Fibroblast of skin of left quadriceps (primary cell): ENCODE results near the gene HOXB6.

Source experiments
- DNase-seq, 2 experiments: peaks; one replicate each; pipeline ENCODE4 v3.0.0-alpha.2; 2013; ENCODE audit warnings: low read depth in 2 of 2

HOXB6 gene

GRCh38 chr17:48621410-48622392 is 16.9 kb upstream of the HOXB6 start:
- DNase-seq = no peak

- DNase-seq = no peak
These were observed 15.8 kb upstream of the HOXB6 start for GRCh38 chr17:48620461-48621139.

DNA sequence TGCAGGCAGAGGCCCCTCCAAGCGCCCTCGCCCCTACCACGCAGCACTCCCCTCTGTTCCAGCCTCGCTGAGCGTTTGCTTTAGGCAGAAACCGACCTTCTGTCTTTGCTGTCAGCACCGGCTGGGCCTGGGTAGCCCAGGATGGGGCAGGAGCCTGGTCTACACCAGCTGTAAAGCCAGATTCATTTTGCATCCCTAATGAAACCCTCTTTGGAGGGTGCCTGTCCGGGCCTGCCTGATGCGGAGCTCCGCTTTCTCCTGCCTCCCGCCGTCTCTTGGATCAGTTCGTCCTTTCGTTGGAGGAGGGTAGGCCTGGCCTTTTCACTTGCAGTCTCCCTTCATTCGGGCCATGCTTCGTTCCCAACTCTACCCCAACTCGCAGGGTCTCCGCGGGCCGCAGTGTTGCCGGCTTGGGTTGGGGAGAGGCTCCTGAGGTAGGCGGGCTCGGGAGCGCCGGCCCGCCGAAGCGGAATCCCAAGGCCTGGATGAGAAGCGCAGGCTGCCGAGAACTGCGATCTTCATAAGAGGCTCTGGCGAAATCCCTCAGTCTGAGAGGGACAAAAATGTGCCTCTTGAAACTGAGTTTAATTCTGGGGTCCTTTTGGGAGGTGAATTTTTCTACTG is 15.2 kb upstream of the HOXB6 start:
- no peak for DNase-seq

- peak in 1 of 2 experiments; percentile 61 for DNase-seq
These were observed 13.6 kb upstream of the HOXB6 start for GRCh38 chr17:48618256-48618896.

DNA sequence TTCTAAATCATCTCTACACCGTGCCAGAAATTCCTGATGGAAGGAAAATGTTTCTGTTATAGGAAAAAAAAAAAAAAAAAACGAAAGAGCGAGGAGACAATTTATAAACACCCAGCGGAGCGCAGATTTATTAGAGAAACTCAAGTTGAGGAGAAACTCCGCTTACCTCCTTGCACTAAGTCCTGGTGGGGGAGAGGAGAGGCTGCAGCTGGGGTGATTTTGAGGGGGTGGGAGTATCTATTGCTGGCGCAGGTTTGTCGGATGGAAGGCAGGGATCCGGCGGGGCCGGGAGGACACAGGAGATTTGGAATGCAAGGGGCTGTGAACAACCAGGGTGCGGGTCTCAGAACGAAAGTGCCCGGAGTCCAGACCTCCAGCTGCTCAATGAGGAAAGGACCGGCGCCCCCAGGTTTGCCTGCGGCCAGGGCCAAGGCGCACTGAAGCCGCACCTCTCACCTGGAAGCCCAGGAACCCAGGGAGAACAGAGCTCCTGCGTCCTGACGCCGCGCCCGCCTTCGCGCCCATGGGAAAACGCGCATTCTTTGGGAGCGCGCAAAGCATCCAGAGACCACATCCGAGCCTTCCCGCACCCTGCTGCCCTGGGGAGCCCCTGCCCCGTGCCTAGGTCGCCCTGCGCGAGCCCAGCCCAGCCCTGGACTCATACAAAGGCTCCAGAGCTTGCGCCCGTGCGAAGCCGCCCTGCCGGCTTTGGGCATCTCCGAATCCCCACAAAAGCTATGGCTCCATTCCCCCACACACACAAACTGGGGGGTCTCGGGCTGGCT is 12.9 kb upstream of the HOXB6 start:
- DNase-seq = no peak

GRCh38 chr17:48616717-48617470 is 12.1 kb upstream of the HOXB6 start:
- DNase-seq = no peak

DNA sequence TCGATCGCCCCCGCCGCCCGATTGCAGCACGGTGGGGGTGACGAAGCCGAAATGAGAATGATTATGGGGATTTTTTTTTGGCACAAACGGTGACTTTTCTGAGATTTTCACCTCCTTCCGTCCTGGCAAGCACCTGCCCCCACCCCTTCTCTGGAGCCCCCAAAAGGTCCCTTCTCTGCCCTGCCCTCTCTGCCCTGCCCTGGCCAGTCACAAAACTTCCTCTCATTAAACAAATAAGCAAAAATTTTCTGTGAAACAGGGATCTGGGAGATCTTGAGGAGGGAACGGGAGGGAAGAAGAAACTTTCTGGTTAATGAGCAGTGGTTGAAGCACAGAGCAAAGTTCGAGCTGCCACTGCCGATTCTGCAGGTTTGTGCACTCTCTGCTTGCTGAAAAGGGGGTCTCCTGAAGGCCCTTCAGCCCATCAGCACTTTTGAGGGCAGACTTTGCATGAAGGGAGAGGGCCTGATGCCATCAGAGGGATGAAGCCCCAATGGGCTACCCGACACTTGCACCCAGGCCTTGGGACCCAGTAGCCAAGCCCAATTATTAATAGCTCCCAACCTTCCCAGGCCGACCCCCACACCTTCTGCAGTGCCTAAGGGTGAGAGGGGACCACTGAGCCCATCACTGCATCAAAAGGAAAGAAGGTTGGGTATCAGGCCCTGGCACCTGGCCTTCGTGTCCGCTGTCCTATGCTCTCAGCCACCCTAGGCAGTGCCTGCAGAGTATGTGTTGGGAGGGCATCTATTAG is 11.4 kb upstream of the HOXB6 start:
- DNase-seq = no peak

DNA sequence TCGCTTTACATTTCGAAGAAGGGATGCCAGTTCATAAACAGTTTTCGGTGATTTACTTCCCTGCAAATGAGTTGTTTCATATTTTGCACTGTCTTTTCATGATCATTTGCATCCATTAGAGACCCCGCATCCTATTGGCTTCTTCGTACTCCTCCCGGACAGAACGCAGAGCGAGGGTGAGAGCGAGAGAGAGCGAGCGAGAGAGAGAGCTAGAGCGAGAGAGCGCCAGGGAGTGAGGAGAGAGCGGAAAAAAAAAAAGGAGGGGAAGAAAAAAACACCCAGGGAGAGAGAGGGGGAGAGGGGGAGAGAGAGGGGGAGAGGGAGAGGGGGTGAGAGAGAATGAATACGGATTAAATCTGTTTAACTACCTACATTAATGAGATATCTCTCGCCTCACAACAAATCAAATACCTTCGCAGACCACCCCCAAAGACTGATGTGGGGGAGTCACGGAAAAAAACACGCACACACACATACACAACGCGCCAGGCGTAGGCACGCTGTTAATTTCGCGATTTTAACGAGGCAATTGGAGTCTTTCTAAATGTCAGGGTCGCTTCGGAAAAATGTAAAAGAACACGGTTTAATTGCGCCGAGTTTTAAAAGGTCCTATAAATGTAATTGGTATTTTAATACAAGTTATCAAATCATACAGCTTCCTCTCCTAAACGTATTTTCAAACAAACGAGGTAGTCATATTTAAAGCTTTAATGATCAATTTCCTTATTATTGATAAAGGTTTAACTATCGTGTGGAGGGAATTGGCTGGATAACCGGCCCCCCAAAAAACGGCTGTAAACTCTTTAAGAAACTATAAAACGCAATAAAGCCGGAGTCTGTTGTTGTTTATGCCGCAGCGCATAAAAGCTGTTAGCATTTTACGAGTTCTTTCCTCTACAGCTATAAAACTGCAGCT is 10.5 kb upstream of the HOXB6 start, which contains the start of gene HOXB8:
Gene HOXB8 (minus strand): TSS at position 246 of the 916 bp plus-strand sequence. CDS start 588 bp downstream, outside the sequence.
- no peak for DNase-seq

DNA sequence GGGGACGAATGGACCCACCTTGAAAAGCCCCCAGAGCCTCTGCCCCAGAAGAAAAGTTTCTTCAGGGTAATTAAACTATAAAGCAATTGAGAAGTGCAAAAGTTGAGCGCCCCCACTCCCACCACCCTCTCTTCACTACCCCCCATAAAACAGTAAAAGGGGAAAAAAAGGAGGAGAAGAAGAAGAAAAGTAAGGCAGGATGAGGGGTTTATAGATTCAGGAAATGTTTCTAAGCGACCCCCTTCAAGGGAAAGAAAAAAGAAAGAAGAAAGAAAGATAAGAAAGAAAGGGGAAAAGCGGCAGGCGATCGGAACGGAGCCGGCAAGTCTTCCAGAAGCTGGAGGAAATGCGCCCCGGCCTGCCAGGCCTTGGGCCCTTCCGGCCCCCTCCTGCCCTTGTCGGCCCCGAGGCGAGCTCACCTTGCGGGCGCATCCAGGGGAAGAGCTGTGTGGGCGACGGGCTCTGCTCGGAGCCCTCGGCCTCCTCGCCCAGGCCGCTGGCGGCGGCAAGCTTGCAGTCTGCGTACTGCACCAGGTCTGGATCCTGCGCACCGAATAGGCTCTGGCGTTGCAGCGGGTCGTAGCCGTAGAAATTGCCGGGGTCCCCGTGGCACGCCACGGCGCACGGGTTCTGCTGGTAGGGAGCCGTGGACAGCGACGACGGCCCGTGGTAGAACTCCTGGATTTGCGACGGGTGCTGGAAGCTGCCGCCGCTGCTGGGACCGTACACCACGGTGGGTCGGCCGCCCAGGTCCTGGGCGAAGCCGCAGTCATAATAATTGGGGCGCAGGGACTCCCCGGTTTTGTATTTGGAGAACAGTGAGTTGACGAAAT is 9.3 kb upstream of the HOXB6 start:
- no peak for DNase-seq

- no peak for DNase-seq
These were observed 8.3 kb upstream of the HOXB6 start for GRCh38 chr17:48612854-48613691.

DNA sequence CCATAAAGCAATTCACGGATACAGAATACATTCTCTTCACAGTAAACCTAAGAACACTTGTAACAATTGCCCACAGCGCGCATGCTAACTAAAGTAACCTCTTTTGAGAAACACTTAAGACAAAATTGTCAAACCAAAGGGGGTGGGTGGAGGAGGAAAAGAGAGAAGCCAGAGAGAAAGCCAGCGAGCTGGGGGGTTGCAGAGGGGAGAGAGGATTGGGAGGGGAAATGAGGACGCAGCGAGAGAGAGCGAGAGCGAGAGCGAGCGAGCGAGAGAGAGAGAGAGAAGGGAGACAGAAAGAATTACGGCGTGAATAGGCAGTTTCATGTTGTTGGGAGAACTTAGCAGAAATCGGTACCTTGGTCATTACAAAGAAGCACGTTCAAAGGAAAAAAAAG is 7.7 kb upstream of the HOXB6 start:
- no peak for DNase-seq

DNA sequence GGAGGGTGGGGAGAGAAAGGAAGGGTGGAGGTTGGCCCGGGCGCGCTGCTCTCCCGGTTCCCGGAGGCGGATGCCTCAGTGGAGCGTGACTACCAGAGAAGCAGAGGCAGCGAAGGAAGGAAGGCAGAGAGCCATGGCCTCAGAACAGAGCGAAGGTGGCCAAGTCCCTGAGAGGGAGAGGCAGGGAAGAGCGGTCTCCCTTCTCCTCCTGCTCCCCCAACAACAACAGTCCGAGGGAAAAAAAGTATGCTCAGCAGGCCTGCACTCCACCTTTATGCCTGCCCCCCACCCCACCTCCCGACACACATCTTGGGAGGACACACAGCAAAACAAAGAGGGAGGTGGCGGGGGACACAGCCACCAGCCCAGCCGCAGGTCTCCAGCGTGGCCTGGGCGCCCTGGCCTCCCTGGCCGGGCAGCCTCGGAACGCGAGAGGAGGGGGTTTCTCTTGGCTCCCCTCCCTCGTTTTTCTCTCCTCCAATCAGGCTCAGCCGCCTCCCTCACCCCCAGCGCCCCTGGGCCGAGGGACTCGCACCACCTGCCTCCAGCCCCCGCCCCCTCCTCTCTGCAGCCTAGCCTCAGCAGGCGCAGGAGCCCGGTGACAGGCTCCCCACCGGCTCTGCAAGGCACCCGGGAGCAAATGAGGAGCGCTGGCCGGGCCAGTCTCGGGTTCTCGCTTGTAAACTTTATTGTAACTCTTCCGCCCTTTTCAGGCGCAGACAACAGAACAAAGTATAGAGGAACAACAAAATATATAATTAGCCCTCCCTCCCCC is 7.1 kb upstream of the HOXB6 start:
- DNase-seq = no peak

GRCh38 chr17:48611213-48611612 is 6.4 kb upstream of the HOXB6 start:
- DNase-seq = no peak

- peak; percentile 57 to 64 for DNase-seq
These were observed 5.8 kb upstream of the HOXB6 start, which contains the start of gene HOXB7 for GRCh38 chr17:48610282-48611211. HOXB7 (minus strand) TSS chr17:48611017; CDS start chr17:48610918, 99 bp downstream.
